ENCODE data around the gene NVL.
A peak's percentile ranks its signal among the peaks of the same experiment; 100 is the strongest.
"Not testable (repeated sequence)": the region's sequence is repeated elsewhere in the genome, so short reads cannot be mapped to it uniquely, and the experiment has no call there.

The NVL gene

DNA sequence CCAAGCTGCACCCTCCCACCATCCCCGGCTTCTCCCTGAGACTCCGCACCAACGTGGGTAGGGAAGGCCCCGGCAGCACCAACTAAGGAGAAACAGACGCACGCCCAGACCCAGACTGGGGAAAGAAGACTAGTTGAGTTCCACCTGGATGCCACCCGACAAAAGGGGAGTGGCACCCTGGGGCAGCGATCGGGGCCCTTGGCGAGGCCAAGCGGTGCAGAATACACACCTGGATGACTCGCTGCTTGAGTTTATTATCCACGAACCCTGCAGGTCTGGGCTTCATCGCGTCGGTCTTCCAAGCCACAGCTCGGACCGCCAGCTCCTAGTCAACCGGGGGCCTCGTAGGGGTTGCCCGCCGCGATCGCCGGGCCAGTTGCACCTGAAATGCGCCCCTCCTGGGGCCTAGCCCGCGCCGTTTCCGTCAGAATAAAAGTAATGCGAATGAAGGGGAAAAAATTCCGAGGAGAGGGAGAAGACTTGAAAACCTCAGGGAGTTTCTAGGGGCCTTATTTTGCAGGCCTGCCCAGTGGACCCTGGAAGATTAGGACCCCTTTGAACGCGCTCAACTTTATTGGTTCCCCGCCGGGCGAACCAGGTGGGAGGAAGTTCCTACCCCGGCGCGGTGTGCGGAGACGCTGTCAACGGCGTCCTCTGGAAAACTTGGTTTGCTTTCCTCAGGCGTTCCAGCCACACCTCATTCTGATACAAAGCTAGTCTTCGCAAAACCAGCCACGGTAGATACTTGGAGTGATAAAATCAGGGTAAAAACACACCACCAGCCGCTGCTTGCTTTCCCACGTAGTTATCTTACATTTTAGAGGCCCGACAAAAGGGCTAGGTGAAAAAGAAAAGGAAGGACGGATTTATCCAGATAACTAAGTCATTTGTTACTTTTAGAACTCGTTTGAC lies at the start of gene NVL:
NVL (minus strand) TSS at position 331 of the 912 bp plus-strand sequence; CDS start at position 286, 45 bp downstream.
- peak; percentile 62 for DNase-seq (ENCODE audit: low read depth)

DNA sequence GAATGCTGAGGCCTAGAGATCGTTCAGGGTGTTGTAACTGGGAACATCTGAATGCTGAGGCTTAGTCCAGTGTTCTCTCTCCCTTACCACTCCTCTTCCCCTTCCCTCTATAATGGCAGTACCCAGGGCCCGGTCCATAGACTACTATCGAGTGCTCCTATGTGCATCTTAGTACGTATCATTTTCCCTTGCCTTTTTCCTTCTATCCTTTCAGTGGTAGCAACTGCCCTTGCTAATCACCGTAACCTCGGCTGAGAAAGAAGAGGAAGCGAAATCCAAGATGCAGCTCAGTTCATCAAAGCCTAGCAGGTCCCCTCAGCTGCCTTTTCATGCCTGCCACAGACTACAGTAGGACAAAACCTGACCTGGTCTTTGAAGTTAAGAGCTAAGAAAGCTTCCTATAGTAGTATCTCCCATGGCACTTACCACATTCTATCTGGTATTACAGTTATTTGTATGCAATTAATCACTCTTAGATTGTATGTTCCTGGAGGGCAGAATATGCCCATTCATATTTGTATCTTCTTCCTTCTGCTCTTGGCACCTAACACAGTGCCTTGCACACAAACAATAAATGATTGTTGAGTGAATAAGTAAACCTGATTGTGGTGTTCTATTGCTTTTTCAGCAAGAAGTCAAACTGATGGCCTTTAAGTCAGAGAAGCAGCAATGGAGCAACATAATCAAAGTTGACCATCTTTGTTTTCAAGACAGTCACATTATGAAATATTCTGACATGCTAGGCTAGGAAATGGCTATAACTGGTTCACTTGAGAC lies 49.1 kb upstream of the NVL start:
- no peak for DNase-seq (ENCODE audit: low read depth)

DNA sequence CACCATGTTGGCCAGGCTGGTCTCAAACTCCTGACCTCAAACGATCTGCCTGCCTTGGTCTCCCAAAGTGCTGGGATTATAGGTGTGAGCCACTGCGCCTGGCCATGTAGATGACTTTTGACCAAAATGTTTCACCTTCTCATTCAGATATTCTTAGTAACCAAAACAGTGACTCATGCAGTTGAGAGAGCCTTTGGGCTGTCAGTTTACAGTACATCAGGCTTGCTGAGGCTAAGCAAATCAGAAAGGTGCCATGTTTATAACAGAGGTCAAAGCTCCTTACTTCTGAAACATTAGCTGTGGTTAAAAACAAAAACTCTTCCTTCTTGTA lies 47.7 kb upstream of the NVL start:
- no peak for DNase-seq (ENCODE audit: low read depth)

DNA sequence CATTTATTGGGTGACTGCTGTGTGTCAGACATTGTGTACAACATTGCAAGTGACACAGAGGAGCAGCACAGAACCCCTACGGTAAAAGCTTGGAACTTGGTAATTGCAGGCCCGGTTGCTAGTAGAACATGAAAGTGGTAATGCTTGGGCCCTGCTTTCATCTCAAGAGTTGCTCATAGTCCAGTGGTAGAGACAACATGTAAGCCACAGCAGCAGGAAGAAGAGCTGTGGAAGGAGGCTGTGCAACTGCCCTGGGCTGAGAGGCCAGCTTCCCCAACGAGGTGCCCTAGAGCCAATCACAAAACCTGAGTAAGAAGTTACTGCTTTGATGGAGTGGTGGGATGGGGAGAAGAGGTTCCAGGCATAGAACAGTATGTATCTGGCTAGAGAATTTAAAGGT lies 45.1 kb upstream of the NVL start:
- no peak for DNase-seq (ENCODE audit: low read depth)

DNA sequence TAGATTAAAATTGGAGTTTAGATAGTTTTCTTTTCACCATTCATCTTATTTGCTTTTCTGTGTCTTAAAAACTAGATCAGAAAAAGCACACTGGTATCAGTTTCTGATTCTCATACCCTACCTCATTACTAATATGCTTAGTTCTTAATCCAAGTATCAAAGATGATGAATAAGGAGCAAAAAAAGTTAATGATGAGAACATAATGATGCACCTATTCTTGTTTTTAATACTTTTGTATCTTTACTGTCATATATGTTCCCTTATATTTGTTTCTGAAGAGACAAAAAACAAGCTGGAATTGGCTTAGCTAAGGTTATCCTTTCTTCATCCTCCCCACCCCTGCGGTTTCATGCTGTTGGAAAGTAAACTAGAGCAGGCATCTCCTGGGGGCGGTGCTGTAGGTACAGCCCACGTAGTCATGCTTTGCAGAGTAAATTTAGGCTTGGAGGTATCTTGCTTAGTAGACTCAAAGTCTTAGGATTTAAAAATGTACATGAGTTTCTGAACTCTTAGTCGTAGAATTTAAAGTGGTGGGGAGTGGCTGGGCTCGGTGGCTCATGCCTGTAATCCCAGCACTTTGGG lies 43.1 kb upstream of the NVL start:
- DNase-seq (ENCODE audit: low read depth) = no peak

DNA sequence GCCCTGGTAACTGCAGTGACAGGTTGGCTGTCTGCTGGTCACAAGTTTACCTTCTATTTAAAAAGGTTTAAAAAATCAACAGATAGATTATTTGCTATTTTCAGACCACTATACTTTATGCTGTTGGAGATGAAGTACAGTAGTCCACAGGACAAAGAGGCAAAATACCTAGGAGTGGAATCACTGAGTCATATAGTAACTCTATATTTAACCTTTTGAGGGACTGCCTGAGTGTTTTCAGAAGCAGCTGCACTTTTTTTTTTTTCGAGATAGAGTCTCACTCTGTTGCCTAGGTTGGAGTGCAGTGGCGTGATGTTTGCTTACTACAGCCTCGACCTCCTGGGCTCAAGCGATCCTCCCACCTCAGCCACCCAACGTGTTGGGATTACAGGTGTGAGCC lies 38.4 kb upstream of the NVL start:
- no peak for DNase-seq (ENCODE audit: low read depth)

DNA sequence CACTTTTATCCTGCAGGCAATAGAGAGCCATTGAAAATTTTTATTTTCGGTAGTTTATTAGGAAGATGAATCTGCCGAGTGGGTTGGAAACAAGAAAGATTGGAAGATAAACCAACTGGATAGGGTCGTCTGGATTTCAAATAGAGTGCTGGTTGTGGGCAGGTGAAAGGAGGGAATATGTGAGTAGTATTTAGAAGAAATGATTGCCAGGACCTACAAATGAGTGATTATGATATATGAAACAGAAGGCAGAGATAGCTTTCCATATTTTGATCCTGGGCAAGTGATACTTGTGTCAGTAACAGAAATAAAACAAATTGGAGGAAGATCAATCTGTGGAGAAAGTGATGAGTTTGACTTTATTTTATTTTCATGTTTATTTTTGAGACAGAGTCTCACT lies 29.2 kb upstream of the NVL start:
- no peak for DNase-seq (ENCODE audit: low read depth)

DNA sequence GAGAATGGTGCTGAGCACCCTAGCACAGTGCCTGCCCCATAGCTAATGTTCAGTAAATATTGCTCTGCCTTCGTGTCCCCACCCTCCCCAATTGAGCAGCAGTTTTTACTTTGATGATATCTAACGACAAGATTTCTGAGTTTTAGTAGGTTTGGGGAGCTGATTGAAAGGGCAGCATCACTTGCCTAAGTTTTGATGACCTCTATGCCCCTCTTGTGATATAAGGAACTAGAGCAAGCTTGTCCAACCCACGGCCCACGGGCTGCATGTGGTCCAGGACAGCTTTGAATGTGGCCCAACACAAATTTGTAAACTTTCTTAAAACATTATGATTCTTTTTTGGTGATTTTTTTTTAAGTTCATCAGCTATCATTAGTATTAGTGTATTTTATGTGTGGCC lies 28.3 kb upstream of the NVL start:
- no peak for DNase-seq (ENCODE audit: low read depth)

DNA sequence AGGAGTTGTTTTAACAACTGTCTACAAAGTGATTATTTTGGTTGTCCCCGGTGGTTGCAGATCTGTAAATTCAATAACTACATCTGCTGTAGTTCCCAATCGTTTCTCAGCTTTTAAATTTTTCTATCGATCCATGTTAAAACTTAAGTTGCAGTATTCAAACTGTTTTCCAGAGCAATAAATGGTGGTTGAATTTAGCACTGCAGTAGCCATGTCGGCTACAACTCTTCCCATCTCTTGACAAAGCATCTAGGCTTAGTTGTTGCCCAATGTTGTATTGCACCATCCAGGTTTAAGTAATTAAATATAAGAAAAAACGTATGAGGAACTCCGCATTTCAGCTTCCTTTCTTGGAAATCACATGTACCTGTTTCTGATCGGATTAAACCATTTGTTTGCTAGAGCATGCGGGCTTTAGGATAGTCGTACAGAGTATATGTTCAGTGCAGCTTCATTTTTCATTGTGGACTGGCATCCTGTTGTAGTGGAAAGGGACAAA lies 27.7 kb upstream of the NVL start:
- DNase-seq (ENCODE audit: low read depth) = no peak

DNA sequence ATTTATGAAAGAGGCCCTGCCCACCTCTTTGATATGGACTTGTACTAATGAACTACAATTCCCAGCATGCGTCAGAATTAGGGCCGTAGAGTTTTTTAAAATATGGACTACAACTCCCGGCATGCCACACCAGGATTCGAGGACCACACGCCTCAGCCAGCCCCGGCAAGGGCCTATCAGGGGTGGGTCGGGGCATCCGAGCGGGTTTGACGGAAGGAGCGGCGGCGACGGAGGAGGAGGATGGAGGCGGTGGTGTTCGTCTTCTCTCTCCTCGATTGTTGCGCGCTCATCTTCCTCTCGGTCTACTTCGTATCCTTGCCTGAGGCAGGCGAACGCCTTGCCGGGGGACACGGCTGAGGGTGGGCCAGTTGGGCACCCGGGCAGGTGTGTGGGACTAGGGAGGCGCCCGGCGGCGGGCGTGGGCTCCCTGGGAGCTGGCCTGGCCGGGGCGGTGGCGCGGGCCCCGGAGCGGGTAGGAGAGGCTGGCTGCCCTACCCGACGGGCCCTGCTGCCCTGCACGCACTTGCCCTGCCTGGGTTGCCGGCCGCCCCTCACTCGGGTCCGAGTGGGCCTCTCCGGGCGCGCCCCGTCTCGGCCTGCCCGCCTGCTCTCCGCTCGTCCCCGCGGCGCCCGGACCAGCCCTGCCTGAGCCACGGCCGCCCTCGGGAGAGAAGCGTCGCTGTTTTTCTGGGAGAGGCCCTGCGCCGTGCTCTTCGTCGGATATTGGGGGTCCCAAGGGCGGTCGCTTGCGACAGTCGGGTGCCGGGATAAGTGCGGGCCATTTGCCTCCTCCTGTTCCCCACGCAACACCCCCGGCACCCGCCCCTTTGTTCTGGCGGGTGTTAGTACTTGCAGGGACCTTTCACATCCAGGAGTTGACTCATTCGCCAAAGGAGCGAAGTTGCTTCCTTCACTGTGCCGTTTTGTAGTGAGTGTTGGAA lies 27.0 kb upstream of the NVL start, which contains the start of gene CNIH4:
CNIH4 (plus strand) TSS at position 195 of the 941 bp plus-strand sequence; CDS start at position 241, 46 bp downstream.
- DNase-seq (ENCODE audit: low read depth) = peak; percentile 76

DNA sequence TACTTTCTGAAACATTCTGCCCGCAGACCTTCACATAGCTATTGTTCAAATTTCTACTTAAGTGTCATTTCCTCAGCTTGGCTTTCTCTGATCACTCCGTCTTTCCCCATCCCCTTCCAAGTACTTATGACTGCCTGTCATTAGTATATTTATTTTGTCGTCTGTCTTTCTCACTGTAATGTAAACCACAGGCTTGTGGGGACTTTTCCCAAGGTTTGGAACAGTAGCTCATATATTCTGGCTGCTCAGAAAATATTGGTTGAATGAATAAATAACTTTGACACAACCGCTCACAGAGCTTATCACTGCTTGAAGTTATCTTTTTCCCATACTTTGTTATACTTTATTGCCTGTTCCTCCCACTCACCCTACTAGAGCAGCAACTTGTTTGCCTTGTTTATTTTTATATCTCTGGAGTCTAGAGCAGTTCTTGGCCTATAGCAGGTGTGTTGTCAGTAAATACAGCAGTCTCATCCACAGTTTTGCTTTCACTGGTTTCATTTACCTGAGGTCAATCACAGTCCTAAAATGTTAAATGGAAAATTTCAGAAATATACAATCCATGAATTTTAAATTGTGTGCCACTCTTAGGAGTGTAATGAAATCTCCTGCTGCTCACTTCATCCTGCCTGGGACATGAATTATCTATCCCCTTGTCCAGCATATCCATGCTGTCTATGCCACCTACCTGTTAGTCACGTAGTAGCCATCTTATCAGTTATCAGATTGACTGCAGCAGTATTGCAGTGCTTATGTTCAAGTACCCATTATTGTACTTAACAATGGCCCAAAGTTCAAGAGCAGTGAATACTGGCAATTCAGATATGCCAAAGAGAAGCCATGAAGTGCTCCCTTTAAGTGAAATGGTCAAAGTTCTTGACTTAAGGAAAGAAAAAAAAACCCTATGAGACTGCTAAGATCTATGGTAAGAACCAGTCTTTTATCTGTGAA lies 24.3 kb upstream of the NVL start:
- DNase-seq (ENCODE audit: low read depth) = no peak

DNA sequence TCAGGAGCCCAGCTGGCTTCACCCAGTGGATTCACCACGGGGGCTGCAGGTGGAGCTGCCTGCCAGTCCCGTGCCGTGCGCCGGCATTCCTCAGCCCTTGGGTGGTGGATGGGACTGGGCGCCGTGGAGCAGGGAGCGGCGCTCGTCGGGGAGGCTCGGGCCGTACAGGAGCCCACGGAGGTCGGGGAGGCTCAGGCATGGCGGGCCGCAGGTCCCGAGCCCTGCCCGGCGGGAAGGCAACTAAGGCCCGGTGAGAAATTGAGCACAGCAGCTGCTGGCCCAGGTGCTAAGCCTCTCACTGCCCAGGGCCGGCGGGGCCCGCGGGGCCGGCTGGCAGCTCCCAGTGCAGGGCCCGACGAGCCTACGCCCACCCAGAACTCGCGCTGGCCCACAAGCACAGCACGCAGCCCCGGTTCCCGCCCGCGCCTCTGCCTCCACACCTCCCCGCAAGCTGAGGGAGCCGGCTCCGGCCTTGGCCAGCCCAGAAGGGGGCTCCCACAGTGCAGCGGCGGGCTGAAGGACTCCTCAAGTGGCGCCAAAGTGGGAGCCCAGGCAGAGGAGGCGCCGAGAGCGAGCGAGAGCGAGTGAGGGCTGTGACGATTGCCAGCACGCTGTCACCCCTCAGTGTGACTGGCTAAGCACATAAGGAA lies 22.6 kb upstream of the NVL start:
- not testable (repeated sequence) for DNase-seq (ENCODE audit: low read depth)

DNA sequence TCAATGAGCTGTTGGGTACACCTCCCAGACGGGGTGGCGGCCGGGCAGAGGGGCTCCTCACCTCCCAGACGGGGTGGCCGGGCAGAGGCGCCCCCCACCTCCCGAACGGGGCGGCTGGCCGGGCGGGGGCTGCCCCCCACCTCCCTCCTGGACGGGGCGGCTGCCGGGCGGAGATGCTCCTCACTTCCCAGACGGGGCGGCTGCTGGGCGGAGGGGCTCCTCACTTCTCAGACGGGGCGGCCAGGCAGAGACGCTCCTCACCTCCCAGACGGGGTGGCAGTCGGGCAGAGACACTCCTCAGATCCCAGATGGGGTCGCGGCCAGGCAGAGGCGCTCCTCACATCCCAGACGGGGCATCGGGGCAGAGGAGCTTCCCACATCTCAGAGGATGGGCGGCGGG lies 19.7 kb upstream of the NVL start:
- DNase-seq (ENCODE audit: low read depth) = not testable (repeated sequence)

DNA sequence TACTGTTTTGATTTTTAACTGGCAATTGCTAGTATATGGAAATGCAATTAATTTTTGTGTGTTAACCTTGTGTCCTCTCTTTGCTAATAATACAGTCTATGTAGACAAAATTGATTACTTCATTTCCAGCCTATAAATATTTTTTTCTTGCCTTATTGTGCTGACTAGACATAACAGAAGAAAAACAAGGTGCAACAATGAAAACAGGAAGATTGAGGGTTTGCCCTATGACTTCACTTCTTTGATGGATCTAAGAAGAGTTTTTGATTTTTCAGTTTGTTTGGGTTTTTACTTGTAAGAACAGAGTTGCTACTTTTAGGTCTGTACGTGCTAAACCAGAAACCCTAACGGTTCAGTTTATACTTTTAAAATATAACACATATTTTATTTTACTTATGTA lies 18.2 kb upstream of the NVL start:
- no peak for DNase-seq (ENCODE audit: low read depth)

DNA sequence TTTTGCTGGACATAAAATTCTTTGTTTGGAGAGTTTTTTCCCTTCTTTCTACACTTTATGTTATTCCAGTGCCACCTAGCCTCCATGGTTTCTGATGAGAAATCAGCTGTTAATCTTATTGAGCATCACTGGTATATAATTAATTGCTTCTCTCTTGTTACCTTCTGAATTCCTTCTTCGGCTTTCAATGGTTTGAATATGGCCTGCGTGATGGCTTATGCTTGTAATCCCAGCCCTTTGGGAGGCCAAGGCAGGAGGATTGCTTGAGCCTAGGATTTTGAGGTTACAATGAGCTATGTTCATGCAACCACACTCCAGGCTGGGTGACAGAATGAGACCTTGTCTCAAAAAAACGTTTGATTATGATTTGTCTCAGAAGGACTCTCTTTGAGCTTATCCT lies 13.7 kb upstream of the NVL start:
- no peak for DNase-seq (ENCODE audit: low read depth)

DNA sequence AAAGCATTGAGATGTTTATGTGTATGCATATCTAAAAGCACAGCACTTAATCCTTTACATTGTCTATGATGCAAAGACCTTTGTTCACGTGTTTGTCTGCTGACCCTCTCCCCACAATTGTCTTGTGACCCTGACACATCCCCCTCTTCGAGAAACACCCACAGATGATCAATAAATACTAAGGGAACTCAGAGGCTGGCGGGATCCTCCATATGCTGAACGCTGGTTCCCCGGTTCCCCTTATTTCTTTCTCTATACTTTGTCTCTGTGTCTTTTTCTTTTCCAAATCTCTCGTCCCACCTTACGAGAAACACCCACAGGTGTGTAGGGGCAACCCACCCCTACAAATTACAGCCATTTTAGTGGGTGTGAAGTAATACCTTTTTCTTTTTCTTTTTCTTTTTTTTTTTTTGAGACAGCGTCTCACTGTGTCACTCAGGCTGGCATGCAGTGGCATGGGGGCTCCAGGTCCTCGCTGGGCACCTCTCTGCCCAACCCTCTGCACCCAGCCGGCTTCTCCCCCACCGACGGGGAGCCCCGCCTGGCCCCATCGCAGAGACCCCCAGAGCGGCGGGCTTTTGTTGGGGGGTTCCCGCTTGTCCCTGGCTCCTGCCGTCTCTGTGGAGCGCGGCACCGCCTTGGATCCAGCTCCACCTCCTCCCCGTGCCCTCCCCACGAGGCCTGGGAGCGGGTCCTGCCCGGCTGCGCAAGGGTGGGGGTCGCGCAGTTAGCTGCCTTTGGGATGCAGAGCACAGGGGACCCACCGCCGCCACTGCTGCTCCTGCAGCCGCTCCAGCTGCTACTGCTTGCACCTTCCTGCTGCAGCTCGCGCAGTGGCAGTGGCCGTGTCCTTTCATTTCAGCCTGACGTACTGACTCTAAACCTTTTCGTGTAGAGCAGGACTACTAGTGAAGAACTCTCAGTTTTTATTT lies 10.7 kb upstream of the NVL start:
- not testable (repeated sequence) for DNase-seq (ENCODE audit: low read depth)

DNA sequence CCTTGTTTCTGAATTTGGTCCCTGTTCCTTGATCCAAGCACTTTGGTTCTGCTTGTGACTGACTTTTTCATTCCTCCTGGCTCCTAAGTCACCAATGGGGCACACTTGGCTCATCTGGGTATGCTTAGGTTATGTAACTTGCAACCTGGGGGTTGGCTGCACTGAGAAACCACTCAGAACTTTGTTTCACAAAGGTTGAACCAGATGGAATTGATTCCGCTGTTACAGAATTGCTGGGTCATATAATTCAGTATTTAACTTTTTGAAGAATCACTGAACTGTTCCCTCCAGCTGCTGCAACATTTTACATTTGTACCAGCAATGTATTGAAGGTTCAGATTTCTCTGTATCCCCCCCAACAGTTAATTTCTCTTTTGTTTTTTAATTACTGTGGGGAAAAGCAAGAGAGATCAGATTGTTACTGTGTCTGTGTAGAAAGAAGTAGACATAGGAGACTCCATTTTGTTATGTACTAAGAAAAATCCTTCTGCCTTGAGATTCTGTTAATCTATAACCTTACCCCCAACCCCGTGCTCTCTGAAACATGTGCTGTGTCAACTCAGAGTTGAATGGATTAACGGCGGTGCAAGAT lies 9.6 kb upstream of the NVL start:
- no peak for DNase-seq (ENCODE audit: low read depth)

DNA sequence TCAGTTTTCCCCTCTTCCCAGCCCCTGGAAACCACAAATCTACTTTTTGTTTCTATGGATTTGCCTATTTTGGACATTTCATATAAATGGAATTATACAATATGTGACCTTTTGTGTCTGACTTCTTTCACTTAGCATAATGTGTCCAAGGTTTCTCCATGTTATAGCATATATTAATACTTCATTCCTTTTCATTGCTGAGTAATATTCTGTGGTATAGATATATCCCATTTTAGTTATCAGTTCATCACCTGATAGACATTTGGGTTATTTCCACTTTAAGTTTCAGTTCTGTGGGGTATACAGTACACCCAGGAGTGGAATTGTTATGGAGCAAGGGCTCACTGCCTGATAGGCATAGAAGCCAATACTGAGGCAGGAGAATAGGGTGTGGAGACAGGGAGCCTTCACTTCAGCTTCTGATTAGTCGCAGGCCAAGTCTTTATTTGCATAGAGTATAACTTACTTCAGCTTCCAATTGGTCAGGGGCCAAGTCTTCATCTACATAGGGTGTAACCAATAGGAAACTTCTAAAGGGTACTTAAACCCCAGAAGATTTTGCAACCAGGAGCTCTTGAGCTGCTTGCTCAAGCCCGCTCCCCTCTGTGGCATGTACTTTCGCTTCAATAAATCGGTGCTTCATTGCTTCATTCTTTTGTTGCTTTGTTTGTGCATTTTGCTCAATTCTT lies 8.3 kb upstream of the NVL start:
- DNase-seq (ENCODE audit: low read depth) = no peak

All from stimulated activated CD8-positive, alpha-beta memory T cell treated with anti-CD3 and anti-CD28 coated beads, Interleukin-12 subunit alpha, Interleukin-12 subunit beta, amount 100 ng/mL, for 4 hours (primary cell).